ENCODE measurements around the gene YPEL4.

YPEL4 gene

GRCh38 chr11:57646194-57646798 lies 3.4 kb downstream of the YPEL4 start:
- peak; percentile 49 for DNase-seq (ENCODE audit: low read depth)
- no peak for TF ChIP-seq CTCF (IDR thresholded peaks at IDR 0.05; ENCODE audit: insufficient read depth, low read depth, low read length, missing control alignments)
- no peak overlapping the region for H3K4me3 ChIP-seq (ENCODE audit: low read depth, low read length)

- DNase-seq (ENCODE audit: low read depth) = no peak
- TF ChIP-seq CTCF (IDR thresholded peaks at IDR 0.05; ENCODE audit: insufficient read depth, low read depth, low read length, missing control alignments) = no peak
- H3K4me3 ChIP-seq (ENCODE audit: low read depth, low read length) = no peak overlapping the region
Observed at GRCh38 chr11:57645689-57646085, 4.0 kb downstream of the YPEL4 start.

GRCh38 chr11:57644748-57645688 lies 4.7 kb downstream of the YPEL4 start:
- peak; percentile 88 for TF ChIP-seq CTCF (IDR thresholded peaks at IDR 0.05; ENCODE audit: insufficient read depth, low read depth, low read length, missing control alignments)
- H3K4me3 ChIP-seq (ENCODE audit: low read depth, low read length) = no peak overlapping the region
- peak; percentile 88 for DNase-seq (ENCODE audit: low read depth)

GRCh38 chr11:57643802-57644201 lies 5.9 kb downstream of the YPEL4 start:
- no peak overlapping the region for H3K4me3 ChIP-seq (ENCODE audit: low read depth, low read length)
- no peak for TF ChIP-seq CTCF (IDR thresholded peaks at IDR 0.05; ENCODE audit: insufficient read depth, low read depth, low read length, missing control alignments)
- no peak for DNase-seq (ENCODE audit: low read depth)

- H3K4me3 ChIP-seq (ENCODE audit: low read depth, low read length) = no peak overlapping the region
- peak; percentile 49 for TF ChIP-seq CTCF (IDR thresholded peaks at IDR 0.05; ENCODE audit: insufficient read depth, low read depth, low read length, missing control alignments)
- DNase-seq (ENCODE audit: low read depth) = peak; percentile 67
Observed at GRCh38 chr11:57641011-57641807, 8.5 kb downstream of the YPEL4 start.

GRCh38 chr11:57640068-57640800 lies 9.5 kb downstream of the YPEL4 start:
- DNase-seq (ENCODE audit: low read depth) = no peak
- TF ChIP-seq CTCF (IDR thresholded peaks at IDR 0.05; ENCODE audit: insufficient read depth, low read depth, low read length, missing control alignments) = no peak
- no peak overlapping the region for H3K4me3 ChIP-seq (ENCODE audit: low read depth, low read length)

Data from GM12865 (cell line).